ENCODE measurements around the gene NFIX. TPM values are rescaled to one million over a fixed set of nuclear protein-coding genes. Genes with fewer than 3 reads are reported as not detected.
"Not testable (repeated sequence)": the region's sequence is repeated elsewhere in the genome, so short reads cannot be mapped to it uniquely, and the experiment has no call there.

The NFIX gene
- total and polyA plus RNA-seq, 4 donors, result 26.0 to 190 (median 89.6) TPM

DNA sequence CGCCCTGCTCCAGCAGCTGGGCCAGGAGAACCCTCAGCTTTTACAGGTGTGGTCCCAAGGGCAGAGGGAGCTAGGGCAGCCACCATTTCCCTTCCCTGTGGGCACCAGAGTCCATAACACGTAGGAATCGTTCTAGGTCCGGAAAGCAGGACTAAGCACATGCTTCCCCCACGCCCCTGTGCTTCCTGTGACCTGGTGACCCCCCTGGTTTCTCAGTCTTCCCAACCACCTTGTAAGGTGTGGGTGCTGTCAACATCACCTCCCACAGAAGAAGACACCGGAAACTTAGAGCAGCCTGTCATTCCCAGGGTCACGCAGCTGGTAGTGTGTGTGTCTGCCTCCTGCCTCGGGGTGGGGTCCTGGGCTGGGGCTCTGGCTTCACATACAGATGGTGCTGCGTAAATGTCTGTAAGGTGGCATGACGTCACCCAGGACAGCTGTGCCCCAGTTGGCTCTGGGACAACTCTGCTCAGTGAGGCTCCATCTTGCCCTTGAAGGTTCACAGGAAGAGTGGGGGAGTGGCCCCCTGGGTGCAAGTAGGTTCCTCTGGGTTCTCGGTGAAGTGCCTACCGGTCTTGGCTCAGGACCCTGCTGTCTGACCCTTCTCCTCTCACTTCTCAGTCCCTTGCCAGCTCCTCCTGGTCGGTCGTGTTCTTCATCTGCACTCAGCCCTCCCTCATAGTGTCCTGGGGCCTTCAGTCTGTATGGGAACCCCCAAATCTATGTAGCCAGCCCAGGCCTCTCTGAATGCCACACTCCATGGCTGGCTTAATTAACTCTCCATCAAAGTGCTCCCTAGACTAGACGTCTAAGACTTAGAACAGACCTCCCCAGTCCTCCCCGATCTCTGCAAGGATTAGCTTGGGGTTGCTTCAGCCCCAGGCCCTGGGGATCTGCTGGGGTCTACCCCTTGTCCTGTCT, 45.7 kb upstream of the NFIX start:
- peaks cover 0 to 40% (median 12%) of the 10 kb centered on the region in 5 donors for H3K4me1 ChIP-seq (ENCODE audit: control insufficient read depth in 5 of 5, insufficient read depth in 5 of 5, low read length in 5 of 5)
- H3K9me3 ChIP-seq (ENCODE audit: control insufficient read depth in 4 of 4, insufficient read depth in 3 of 4, low read length in 3 of 4), result no peaks in the 10 kb centered on the region
- WGBS, 2 donors, result 81 to 87% methylated on average over 16 of the region's 16 CpGs
- H3K4me3 ChIP-seq, result no peak overlapping the region
- H3K27ac ChIP-seq (ENCODE audit: low read depth in 1 of 2, low read length in 1 of 2), result peak overlapping the region in 1 of 2 donors; percentile 44
- H3K9ac ChIP-seq (ENCODE audit: insufficient read depth in 1 of 2, low read length in 2 of 2), result no peak overlapping the region
- TF ChIP-seq CTCF (IDR thresholded peaks at IDR 0.05; ENCODE audit: control extremely low read depth, extremely low read depth), result no peak
- ATAC-seq (ENCODE audit: insufficient read depth, low FRiP score) (no peak), DNase-seq (no peak)
- H3K36me3 ChIP-seq (ENCODE audit: control insufficient read depth in 4 of 4, insufficient read depth in 4 of 4, low read length in 4 of 4), result peaks cover 14 to 51% (median 33%) of the 10 kb centered on the region in 4 donors
- no peaks in the 10 kb centered on the region for H3K27me3 ChIP-seq (ENCODE audit: control insufficient read depth in 3 of 3, insufficient read depth in 3 of 3, low read length in 2 of 3)

DNA sequence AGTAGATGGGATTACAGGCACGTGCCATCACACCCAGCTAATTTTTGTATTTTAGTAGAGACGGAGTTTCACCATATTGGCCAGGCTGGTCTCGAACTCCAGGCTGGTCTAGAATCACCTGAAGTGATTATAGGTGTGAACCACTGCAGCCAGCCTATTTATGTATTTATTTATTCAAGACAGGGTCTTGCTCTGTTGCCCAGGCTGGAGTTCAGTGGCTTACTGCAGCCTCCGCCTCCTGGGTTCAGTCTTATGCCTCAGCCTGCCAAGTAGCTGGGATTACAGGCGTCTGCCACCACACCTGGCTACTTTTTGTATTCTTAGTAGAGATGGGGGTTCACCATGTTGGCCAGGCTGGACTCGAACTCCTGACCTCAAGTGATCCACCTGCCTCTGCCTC, 43.2 kb upstream of the NFIX start:
- H3K9me3 ChIP-seq (ENCODE audit: control insufficient read depth in 4 of 4, insufficient read depth in 3 of 4, low read length in 3 of 4); ATAC-seq (ENCODE audit: insufficient read depth, low FRiP score); DNase-seq; H3K4me3 ChIP-seq; H3K9ac ChIP-seq (ENCODE audit: insufficient read depth in 1 of 2, low read length in 2 of 2); H3K27me3 ChIP-seq (ENCODE audit: control insufficient read depth in 3 of 3, insufficient read depth in 3 of 3, low read length in 2 of 3): not testable (repeated sequence)
- WGBS, 2 donors, result 89 to 94% methylated on average over 6 of the region's 6 CpGs
- Histone ChIP-seq H3K36me3 (ENCODE audit: control insufficient read depth in 4 of 4, insufficient read depth in 4 of 4, low read length in 4 of 4) (peaks cover 13 to 50% (median 34%) of the 10 kb centered on the region in 4 donors), H3K27ac (ENCODE audit: low read depth in 1 of 2, low read length in 1 of 2) (peak overlapping the region in 1 of 2 donors; percentile 40), H3K4me1 (ENCODE audit: control insufficient read depth in 5 of 5, insufficient read depth in 5 of 5, low read length in 5 of 5) (peaks cover 0 to 45% (median 12%) of the 10 kb centered on the region in 5 donors)

DNA sequence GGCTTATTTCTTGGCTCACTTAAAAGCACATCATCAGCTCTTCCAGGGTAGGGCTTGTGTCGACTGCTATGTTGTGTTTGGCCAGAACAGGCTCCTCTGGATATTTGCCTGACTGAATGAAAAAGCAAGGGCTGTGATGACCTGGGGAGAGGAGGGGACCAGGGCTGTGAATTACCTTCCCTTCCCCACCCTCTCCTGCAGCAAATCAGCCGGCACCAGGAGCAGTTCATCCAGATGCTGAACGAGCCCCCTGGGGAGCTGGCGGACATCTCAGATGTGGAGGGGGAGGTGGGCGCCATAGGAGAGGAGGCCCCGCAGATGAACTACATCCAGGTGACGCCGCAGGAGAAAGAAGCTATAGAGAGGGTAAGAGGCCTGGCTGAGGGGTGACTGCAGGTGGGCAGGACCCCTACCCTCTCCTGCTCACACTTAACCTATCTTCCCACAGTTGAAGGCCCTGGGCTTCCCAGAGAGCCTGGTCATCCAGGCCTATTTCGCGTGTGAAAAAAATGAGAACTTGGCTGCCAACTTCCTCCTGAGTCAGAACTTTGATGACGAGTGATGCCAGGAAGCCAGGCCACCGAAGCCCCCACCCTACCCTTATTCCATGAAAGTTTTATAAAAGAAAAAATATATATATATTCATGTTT, 42.7 kb upstream of the NFIX start:
- Histone ChIP-seq H3K36me3 (ENCODE audit: control insufficient read depth in 4 of 4, insufficient read depth in 4 of 4, low read length in 4 of 4) (peaks cover 13 to 50% (median 31%) of the 10 kb centered on the region in 4 donors), H3K9ac (ENCODE audit: insufficient read depth in 1 of 2, low read length in 2 of 2) (no peak overlapping the region)

More for the DNA sequence above, 42.7 kb upstream of the NFIX start:
- Histone ChIP-seq H3K27ac (ENCODE audit: low read depth in 1 of 2, low read length in 1 of 2) (peak overlapping the region; percentile 40 to 67), H3K27me3 (ENCODE audit: control insufficient read depth in 3 of 3, insufficient read depth in 3 of 3, low read length in 2 of 3) (no peaks in the 10 kb centered on the region), H3K9me3 (ENCODE audit: control insufficient read depth in 4 of 4, insufficient read depth in 3 of 4, low read length in 3 of 4) (no peaks in the 10 kb centered on the region), H3K4me3 (no peak overlapping the region), H3K4me1 (ENCODE audit: control insufficient read depth in 5 of 5, insufficient read depth in 5 of 5, low read length in 5 of 5) (peaks cover 0 to 40% (median 11%) of the 10 kb centered on the region in 5 donors)
- 55 to 62% methylated on average over 12 of the region's 12 CpGs for WGBS, 2 donors
- TF ChIP-seq CTCF (IDR thresholded peaks at IDR 0.05; ENCODE audit: control extremely low read depth, extremely low read depth), result no peak
- DNase-seq (no peak), ATAC-seq (ENCODE audit: insufficient read depth, low FRiP score) (no peak)
